HG02870 (cell line): ENCODE results near the gene TBX4.
"Not testable (repeated sequence)": the region's sequence is repeated elsewhere in the genome, so short reads cannot be mapped to it uniquely, and the experiment has no call there.

Source experiments
- ATAC-seq: cut with Tn5 transposase; IDR thresholded peaks from one replicate; pipeline ENCODE4 v1.9.1; 2021; ENCODE audit warnings: mild to moderate bottlenecking, moderate library complexity; ENCODE audit not compliant: unreplicated experiment

TBX4 gene

GRCh38 chr17:61519754-61520440 lies 67.7 kb downstream of the TBX4 start:
- no peak for ATAC-seq

DNA sequence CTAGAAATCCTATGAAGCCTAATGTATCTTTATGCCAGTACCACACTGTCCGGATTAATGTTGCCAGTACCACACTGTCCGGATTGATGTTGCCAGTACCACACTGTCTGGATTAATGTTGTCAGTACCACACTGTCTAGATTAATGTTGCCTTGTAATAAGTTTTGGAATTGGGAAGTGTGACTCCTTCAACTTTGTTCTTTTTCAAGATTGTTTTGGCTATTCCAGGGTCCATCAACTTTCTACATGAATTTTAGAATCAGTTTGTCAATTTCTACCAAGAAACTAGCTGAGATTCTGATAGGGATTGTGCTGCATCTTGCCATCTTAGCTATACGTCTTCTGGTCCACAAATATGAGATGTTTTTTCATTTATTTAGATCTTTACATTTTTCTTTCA lies 68.7 kb downstream of the TBX4 start:
- ATAC-seq: no peak

DNA sequence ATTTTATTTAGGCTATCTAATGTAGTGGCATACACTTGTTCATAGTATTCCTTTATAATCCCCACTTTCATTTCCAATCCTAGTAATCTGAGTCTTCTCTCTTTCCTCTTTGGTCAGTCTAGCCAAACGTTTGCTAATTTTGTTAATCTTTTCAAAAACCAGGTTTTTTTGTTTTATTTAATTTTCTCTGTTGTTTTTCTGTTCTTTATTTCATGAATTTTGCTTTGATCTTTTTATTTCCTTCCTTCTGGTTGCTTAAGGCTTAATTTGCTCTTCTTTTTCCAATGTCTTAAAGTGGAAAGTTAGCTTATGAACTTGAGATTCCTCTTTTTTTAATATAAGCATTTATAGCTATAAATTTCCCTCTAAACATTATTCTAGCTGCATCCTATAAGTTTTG lies 69.9 kb downstream of the TBX4 start:
- ATAC-seq: no peak

GRCh38 chr17:61524319-61524718 lies 72.1 kb downstream of the TBX4 start:
- no peak for ATAC-seq

- not testable (repeated sequence) for ATAC-seq
Measured at GRCh38 chr17:61527441-61527840, 75.2 kb downstream of the TBX4 start.

DNA sequence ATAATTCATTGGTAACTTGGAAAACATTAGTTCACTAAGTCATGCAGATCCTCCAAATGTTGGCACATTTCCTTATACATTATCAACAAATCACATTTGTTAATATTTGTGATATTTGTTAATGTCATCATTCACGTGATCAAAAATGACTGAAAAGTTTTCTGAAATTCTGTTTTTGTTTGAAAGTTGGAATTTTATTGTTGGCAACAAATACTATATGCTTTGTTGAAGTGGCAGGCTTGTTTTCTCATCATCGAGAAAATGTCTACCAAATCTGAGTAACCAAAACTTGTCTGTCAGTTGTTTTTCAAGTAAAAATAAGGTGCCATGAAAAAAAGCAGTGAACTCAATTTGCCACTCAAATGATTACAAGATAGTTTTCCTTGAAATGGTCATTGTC lies 75.9 kb downstream of the TBX4 start:
- ATAC-seq: no peak

GRCh38 chr17:61531223-61531622 lies 79.0 kb downstream of the TBX4 start:
- no peak for ATAC-seq

DNA sequence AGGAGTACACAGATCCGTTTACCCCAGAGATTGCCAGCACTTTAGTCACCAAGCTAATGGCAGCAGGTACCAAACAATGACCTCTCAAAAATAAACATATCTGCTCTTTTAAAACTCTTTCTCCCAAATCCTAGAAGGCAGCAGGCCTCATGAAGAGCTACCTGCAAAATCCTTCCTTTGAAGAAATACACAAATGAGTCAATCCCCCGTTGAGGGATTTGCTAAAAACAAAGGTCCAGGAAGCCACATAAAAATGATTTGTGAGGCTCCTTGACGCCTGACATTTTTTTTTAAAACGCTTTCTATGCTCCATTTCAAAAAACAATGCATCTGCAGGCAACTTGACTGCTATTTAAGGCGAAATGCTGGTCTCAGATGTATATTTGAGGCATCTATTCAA lies 80.6 kb downstream of the TBX4 start:
- no peak for ATAC-seq

- no peak for ATAC-seq
Measured at GRCh38 chr17:61533797-61534196, 81.6 kb downstream of the TBX4 start.

- no peak for ATAC-seq
Measured at GRCh38 chr17:61534414-61534813, 82.2 kb downstream of the TBX4 start.
